Adrenal gland (tissue), 5 donors: ENCODE measurements around the gene BBS9.

ENCODE experiments used
- POLR2A ChIP-seq, 2 donors: fragments of 450-650 bp; IDR thresholded peaks; one replicate each; pipeline ENCODE4 v1.6.1; 2017; ENCODE audit warnings: antibody characterized with exemption in 2 of 2, mild to moderate bottlenecking in 2 of 2, moderate library complexity in 1 of 2
- TF ChIP-seq, protein P1 (sequence below), 6 experiments: fragments of 450-650 bp in 4 of 6; fragments of 200-600 bp in 2 of 6; sonication (generic) in 1 of 6; IDR thresholded peaks; 1 replicate in 5 of 6; 2 replicates in 1 of 6; pipeline versions ENCODE4 v1.5.1 to v1.8.0; 2016 to 2021; ENCODE audit warnings: antibody characterized with exemption in 6 of 6, mild to moderate bottlenecking in 2 of 6, moderate library complexity in 1 of 6
- donor health status: DM: no; HTN: no; CAD: no.

DNA sequence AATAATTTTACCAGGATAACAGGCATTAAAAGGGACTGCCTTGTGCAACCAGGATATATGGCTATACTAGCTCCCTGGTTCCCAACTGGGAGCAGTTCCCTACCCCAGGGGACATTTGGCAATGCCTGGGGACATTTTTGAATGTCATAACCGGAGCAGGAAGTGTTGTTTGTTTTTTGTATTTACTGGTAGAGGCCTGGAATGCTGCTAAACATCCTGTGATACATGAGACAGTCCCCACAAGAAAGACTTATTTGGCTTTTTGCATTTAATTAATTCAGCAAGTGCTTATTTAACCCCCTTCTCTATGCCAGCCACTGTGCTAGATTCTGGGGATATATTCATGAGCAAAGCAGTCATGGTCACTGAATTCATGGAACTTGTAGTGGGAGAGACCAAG is 181.2 kb downstream of the BBS9 start:
- TF ChIP-seq, protein P1, sequence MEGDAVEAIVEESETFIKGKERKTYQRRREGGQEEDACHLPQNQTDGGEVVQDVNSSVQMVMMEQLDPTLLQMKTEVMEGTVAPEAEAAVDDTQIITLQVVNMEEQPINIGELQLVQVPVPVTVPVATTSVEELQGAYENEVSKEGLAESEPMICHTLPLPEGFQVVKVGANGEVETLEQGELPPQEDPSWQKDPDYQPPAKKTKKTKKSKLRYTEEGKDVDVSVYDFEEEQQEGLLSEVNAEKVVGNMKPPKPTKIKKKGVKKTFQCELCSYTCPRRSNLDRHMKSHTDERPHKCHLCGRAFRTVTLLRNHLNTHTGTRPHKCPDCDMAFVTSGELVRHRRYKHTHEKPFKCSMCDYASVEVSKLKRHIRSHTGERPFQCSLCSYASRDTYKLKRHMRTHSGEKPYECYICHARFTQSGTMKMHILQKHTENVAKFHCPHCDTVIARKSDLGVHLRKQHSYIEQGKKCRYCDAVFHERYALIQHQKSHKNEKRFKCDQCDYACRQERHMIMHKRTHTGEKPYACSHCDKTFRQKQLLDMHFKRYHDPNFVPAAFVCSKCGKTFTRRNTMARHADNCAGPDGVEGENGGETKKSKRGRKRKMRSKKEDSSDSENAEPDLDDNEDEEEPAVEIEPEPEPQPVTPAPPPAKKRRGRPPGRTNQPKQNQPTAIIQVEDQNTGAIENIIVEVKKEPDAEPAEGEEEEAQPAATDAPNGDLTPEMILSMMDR (IDR thresholded peaks at IDR 0.05) = no peak
- TF ChIP-seq POLR2A (IDR thresholded peaks at IDR 0.05) = no peak
